Measurements from ENCODE around the gene ALS2CL.

ALS2CL gene

DNA sequence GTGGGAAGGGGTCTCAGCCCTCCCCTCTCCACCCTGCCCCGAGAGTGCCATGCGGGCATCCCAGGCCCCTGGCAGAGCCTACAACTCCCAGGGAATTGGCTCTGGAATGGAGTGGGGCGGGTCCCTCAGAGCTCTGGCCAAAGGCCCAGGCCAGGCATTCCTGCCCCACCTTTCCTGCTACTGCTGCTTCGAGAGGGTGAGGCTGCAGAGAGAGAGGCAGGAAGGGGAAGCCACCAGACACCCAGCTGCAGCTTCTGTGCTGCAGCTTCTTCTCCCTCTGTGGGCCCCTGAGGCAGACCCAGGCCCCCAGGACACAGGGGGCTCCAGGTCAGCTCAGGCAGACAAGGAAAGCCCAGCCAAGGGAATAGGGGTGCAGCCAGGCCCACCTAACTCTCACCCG is 2.7 kb downstream of the ALS2CL start:
- TF ChIP-seq, protein P1, sequence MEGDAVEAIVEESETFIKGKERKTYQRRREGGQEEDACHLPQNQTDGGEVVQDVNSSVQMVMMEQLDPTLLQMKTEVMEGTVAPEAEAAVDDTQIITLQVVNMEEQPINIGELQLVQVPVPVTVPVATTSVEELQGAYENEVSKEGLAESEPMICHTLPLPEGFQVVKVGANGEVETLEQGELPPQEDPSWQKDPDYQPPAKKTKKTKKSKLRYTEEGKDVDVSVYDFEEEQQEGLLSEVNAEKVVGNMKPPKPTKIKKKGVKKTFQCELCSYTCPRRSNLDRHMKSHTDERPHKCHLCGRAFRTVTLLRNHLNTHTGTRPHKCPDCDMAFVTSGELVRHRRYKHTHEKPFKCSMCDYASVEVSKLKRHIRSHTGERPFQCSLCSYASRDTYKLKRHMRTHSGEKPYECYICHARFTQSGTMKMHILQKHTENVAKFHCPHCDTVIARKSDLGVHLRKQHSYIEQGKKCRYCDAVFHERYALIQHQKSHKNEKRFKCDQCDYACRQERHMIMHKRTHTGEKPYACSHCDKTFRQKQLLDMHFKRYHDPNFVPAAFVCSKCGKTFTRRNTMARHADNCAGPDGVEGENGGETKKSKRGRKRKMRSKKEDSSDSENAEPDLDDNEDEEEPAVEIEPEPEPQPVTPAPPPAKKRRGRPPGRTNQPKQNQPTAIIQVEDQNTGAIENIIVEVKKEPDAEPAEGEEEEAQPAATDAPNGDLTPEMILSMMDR (conservative IDR thresholded peaks at IDR 0.05): no peak
- no peak overlapping the region for H3K27ac ChIP-seq

DNA sequence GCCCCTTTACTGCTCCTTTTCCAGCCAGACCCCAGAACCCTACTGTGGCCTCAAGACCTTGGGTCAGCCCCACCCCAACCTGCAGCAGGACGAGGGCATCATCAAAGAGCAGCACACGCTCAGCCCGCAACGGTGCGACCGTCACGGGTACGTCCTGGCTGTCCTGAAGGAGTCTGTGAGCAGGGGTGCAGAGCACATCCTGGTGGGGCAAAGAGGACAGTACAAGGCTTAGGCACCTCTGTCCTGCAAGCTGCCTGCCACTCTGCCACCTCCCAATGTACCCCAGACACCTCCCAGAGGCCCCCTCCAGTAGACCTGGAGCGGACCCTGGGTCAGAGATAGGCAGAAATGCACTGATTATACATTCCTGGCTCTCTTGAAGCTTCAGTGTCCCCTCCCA is 8.0 kb downstream of the ALS2CL start:
- TF ChIP-seq, protein P1 (conservative IDR thresholded peaks at IDR 0.05): no peak
- H3K27ac ChIP-seq: no peak overlapping the region

DNA sequence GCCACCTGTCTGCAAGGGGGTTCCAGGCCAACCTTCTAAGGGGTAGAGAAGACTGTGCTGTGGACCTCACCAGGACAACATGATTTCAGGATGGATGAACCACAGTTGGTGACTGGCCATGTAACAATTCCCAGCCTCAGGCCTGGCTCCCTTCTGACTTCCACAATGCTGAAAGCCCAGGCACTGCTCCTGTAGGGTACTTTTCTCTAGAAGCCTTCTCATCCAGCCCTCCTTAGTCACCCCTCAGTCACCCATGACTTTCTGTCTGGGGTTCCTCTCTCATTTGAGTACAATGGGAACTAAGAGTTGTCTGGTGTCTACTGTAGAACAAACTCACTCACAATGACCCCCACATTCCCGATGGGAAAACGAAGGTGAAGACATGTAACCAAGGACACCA is 8.6 kb downstream of the ALS2CL start:
- TF ChIP-seq, protein P1 (conservative IDR thresholded peaks at IDR 0.05): no peak

DNA sequence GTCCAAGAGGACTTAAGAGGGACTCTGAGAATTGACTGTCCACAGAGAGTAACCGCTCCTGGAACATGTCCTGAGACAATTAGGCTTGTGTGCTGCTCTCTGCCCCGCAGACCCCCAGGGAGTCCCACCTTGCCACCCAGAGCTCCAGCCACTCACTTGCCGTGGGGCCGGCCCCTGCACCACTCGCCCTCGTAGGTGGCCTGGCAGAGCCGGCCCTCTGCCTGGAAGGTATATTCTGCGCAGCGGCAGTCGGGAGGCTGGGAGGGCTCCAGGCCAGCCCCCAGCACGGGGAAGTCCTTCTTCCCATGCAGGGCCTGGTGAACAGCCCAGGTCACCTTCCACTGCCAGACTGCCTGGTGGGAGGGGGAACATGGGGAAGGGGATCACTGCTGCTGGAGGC is 10.5 kb downstream of the ALS2CL start:
- H3K27ac ChIP-seq: no peak overlapping the region
- TF ChIP-seq, protein P1 (conservative IDR thresholded peaks at IDR 0.05): no peak

More for the DNA sequence above, 8.6 kb downstream of the ALS2CL start:
- no peak overlapping the region for H3K27ac ChIP-seq

DNA sequence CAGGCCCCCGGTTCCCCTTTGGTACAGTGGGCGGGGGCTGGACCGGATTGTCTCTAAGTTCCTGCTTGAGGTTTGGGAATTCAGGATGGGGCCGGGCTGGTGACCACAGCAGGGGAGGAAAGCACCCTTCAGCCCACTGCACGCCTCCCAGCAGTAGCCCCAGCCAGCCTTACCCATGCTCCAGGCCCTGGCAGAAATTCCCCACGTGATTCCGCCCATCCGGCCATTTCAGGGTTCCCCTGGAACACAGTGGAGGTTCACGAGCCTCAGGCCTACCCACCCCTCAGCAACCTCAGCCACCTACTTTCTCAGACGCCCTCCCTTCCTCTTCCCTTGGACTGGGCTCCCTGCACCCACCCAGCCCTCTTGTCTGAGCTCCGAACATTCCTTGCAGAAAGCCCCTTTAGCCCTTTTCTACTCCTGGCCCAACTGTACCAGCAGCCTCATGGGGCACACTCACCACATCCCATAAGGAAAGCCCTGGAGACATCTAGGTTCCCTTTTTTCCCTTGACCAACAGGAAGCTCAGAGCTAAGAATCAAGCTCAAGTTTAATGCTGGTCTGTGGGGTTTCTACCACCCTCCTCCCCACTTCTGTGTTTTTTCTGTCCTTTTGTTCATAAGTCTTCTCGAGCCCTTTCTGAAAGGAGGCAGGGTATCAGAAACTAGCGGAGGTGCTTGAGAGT is 11.5 kb downstream of the ALS2CL start:
- TF ChIP-seq, protein P1 (conservative IDR thresholded peaks at IDR 0.05): no peak
- no peak overlapping the region for H3K27ac ChIP-seq

DNA sequence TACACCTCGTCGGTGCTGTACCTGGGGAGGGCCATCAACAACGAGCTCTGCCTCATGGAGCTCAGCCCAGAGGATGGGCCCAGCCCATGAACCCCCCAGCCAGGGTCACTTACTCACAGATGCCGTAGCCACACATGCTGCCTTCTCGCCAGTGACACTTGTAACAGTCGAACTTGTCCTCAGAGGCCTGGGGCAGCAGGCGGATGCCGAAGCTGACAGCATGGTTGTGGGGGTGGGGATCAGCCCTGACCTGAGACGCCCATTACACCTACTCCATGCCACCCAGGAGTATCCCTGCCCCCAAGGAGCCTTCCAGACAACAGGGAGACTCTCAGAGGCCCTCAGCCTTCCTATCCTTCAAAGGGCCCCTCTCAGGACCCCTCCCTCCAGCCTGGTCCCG is 12.1 kb downstream of the ALS2CL start:
- TF ChIP-seq, protein P1 (conservative IDR thresholded peaks at IDR 0.05): no peak
- no peak overlapping the region for H3K27ac ChIP-seq

DNA sequence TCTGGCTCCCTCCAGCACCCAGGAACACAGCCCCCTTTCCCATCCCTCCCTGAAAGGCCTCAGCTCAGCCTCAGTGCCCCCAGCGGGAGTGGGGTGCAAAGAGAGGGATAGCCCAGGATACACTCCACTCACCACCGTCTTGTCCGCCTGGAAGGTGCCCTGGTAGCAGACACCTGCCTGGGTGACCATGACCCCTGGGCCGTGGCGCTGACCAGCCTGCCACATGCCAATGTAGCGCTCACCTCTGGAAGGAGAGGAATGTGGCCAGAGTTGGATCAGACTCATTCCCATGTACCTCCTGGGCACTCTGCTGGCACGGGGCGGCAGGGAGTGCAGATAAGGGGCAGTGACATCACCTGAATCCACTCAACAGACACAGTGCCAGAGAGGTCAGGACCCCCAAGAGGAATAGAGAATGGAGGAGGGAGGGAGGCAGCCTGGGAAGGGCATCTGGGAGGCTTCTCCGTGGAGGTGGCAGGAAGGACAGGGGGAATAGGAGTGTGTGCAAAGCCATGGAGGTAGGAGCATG is 13.1 kb downstream of the ALS2CL start:
- H3K27ac ChIP-seq: no peak overlapping the region
- TF ChIP-seq, protein P1 (conservative IDR thresholded peaks at IDR 0.05): no peak

Measured in VCaP (cell line).